NCI-H1092 (cell line): ENCODE measurements around the gene C3orf62.
"Not testable (repeated sequence)": the region's sequence is repeated elsewhere in the genome, so short reads cannot be mapped to it uniquely, and the experiment has no call there.

Source experiments
- DNase-seq: peaks from one replicate; lab custom pipeline; 2025; lab: John Stamatoyannopoulos, UW

C3orf62 gene

DNA sequence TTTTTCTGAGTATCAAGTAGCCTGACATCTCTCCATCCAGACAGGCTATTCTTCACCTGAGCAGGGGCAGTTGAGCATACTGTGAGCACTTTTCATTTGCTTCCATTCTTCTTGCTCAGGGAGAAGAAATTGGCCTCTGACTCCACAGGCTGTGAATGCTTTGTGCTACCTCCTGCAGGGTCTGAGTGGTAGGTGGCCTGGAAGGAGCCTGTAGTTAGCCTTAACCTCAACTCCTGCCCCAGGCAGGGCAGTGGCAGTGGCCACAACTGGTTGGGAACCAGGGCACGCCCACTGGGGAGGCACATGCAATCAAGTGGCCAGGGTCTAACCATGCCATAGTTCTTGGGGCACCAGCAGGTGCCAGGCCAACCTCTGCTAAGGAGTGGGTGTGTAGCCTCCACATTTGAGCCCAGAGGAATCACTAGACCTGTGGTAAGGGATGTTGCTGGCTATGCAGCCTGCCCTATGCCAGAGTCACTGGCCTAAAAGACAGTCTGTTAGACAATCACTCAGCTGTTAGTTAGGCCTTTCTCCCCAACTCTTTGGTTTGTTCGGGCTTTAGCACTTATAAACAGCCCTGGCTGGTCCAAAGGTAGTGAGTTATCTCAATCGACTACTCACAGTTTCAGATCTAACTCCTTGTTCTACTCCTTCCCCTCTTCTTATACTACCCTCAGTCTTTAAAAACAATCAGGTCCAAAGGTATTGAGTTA, 7.4 kb downstream of the C3orf62 start:
- DNase-seq: no peak

DNA sequence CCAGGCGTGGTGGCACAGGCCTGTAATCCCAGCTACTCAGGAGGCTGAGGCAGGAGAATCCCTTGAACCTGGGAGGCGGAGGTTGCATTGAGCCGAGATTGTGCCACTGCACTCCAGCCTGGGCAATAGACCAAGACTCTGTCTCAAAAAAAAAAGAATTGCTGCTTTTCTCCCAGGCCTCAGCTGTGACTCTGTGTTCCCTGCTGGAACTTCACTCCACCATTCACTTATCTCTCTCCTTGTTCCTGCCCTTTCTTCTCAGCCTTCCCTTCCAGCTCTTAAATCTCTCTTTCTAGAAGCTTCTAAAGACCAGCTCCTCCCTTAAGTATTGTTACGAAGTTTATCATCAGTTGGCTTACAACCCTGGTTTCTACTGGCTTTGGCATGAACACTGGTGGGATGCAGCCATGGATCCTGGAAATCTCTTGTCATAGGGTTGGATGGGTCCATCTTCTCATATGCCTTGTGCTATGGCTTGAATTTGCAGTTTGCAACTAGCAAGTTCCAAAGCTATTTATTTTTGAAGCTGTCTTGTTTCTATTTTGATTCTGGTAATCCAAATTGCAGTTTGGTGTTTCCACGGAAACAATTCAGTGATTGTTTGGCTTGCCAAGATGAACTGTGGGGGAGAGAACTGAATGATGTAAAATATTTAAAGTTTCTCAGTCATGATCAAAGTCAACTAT, 10.5 kb downstream of the C3orf62 start:
- no peak for DNase-seq

DNA sequence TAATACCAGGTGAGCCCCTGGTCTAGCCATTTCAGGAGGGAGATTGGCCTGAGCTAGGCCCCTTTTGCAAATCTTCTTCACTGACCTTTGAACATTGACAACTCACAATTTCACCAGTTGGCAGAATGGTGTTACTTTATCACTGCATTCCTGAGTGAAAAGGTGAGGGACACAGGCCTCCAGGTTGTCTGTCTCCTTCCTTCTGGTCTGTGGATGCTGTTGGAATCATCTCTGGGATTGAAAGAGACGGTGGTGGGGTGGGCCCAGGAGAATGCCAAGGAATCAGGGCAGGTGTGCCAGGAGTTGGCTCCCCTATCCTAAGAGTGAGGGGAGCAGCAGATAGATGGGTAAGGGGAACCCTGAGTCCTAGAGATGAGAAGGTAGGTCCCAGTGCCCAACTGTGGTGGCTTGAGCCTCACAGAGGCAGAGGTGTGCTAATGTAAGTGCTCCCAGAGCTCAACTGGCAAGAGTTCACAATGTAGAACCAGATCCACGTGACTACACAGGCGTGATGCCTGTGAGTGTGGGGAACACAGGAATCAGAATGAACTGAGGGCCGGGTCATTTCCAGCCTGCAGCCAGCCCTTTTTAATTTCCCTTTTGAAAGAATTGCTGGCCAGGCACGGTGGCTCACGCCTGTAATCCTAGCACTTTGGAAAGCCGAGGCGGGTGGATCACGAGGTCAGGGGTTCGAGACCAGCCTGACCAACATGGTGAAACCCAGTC, 11.2 kb downstream of the C3orf62 start:
- no peak for DNase-seq

DNA sequence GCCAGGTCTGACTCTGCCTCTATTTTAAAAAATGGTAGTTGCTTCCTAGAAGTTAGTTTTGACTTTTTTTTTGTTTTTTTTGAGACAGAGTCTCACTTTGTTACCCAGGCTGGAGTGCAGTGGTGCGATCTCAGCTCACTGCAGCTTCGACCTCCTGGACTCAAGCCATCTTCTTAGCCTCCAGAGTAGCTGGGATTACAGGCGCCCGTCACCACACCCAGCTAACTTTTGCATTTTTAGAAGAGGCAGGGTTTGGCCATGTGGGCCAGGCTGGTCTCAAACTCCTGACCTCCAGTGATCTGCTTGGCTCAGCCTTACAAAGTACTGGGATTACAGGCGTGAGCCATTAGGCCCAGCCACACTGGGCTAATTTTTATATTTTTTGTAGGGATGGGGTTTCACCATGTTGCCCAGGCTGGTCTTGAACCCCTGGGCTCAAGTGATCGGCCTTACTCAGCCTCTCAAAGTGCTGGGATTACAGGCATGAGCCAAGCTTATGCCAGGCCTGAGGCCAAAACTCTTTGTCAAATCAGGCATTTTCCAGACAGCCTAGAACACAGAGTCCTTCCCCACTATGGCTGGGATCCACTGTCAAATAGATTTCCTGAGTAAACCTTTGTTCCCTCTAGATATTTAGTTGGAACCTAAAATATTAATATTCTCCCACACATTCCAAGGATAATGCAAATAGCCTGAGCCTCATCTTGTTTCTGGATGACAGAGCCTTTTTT, 13.7 kb downstream of the C3orf62 start:
- DNase-seq: no peak

DNA sequence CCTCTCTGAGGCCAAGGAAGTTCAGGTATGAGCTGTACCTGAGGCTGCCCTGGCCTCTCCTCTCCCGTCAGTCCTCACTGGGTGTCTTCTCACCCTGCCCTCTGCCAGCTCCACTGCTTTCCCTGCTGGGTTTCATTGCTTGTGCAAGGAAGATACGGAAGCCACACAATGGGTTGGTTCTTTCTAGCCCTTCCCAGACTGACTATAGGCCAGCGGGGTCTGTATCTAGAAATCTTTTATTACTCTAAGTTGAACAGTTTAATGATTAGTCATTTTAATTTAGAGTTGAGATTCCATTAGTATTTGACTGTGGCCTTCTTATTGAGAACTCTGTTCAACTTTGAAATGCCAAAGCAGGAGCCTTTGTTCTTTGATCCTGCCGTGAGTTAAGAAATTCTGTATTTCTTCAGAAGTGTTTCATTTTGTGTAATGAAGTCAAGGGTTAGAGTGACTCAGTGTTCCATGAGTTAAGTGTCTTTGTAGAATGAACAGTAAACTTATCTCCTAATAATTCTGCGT, 16.2 kb downstream of the C3orf62 start:
- DNase-seq: no peak

DNA sequence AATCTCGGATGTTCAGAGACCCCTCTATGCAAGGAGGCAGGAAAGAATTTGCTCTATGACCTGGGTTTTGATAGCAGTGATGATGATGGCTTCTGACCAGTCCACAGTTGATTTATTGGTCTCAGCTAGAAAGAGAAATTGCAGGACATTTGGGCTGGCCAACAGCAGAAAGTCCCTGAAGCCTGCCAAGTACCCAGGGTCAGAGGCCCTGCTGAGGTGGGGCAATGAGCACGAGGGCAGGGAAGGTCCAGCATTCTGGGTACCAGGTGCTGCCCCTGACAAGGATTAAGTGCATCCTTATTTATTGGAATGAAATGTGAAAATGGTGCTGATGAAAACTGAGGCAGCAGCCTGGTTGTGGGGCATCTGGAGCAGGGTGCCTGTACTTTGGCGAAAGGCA, 19.8 kb downstream of the C3orf62 start:
- DNase-seq: no peak

DNA sequence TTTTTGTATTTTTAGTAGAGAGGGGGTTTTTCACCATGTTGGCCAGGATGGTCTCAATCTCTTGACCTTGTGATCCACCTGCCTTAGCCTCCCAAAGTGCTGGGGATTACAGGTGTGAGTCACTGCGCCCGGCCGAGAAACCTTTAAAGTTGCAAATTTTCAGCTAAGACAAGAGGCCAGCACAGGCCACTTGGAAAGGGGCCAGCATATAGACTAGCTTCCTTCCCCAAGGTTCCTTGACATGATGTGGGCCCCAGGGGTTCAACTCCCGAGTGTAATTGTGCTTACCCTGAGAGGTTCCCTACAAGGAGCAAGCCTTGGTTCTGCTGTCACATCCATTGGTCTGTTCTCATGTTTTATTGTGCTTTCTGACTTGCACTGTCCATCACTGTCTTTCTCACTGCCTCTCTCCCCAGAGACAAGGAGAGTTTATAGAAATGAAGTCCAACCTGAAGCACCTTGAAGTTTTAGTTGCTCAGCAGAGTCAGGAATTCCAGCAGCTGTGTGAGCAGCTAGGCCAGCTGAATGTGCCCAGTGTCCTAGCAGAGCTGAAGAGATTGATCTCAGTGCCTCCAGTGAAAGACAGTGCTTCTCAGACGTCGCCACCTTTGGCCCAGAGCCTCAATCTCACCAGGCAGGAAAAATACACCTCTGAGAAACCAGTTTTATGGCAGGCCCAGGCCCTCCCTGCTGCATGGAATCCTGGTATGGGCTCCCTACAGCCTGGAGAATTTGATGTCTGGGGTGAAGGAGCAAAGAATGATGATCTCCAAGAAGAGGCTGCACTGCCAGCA, 21.1 kb downstream of the C3orf62 start:
- no peak for DNase-seq

DNA sequence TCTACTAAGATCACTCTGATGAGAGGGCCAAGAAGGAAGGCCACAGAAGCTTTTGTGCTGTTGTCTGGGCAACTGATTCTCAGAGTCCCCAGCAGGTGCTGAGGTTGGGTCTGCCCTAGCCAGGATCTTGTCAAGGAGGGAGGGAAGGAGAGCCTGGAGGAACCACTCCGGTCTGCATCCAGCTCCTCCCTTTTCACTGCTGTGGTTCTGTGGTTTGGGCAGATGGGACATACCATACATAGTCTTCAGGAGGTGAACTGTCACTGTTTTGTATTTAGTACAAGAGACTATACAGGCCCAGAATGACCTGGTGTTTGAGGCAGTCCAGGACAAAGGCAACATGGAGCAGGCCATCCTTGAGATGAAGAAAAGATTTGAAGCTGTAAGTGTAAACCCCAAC, 21.9 kb downstream of the C3orf62 start:
- no peak for DNase-seq

DNA sequence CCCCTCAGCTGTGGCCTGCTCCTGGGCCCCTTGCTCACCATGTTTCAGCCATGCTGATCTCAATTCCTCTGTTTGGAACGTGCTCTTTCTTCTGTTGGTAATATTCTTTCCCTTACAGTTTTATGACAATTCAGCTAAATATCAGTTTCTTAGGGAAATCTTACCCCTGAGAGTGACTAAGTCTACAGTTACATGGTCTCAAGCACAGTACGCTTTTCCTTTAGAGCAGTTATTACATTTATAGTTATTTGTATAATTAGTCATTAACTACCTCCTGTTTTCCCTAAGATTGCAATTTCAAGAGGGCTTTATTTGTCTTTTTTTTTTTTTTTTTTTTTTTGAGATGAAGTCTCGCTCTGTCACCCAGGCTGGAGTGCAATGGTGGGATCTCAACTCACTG, 23.5 kb downstream of the C3orf62 start:
- DNase-seq: no peak

DNA sequence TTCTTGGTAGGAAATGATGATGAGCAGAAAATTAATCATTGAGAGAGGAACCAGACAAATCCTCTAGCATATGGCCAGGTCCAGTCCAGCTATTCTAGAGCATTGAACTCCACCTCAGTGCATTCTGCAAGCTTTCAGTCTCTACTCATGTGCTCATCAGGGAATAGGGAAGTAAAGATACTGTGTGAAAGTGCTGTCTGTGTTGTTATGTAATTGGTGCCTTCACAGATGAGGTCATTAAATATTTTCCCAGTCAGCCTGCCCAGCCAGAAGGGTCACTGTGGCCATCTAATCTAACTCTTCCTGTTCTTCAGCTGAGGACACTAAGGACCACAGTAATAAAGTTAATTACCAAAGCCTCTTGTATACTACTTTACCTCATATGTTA, 28.2 kb downstream of the C3orf62 start:
- DNase-seq: no peak

DNA sequence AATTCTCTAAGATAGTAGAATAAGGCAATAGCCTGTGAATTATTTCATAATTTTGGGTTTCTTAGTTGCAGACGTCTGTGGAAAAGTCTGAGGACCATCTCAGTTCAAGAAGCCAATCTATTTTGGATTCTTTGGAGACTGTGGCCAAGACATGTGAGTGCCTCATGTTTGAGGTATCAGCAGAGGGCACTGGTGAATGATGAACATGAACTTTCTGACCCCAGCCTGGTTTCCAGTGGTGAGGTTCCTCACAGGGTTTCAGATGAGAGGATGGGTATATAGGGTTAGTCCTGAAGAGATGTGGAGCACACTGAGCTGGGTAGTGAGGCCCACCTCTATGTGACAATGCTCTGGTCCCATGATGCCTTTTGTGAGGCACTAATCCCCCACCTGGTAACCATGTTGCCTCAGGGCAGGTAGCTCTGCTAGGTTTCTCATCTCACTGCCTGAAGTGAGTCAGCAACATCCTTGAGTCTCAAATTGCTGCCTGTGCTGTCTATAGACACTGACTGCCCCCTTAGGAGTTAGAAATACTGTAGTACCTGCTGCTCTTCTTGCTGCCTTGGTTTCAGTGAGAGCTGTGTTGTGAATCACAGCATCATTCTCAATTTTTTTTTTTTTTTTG, 32.3 kb downstream of the C3orf62 start:
- no peak for DNase-seq

DNA sequence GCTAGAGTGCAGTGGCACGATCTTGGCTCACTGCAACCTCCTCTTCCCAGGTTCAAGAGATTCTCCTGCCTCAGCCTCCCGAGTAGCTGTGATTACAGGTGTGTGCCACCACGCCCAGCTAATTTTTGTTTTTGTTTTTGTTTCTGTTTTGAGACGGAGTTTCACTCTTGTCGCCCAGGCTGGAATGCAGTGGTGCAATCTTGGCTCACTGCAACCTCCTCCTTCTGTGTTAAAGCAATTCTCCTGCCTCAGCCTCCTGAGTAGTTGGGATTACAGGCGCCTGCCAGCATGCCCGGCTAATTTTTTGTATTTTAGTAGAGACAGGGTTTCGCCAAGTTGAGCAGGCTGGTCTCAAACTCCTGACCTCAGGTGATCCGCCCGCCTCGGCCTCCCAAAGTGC, 36.9 kb downstream of the C3orf62 start:
- DNase-seq: not testable (repeated sequence)

DNA sequence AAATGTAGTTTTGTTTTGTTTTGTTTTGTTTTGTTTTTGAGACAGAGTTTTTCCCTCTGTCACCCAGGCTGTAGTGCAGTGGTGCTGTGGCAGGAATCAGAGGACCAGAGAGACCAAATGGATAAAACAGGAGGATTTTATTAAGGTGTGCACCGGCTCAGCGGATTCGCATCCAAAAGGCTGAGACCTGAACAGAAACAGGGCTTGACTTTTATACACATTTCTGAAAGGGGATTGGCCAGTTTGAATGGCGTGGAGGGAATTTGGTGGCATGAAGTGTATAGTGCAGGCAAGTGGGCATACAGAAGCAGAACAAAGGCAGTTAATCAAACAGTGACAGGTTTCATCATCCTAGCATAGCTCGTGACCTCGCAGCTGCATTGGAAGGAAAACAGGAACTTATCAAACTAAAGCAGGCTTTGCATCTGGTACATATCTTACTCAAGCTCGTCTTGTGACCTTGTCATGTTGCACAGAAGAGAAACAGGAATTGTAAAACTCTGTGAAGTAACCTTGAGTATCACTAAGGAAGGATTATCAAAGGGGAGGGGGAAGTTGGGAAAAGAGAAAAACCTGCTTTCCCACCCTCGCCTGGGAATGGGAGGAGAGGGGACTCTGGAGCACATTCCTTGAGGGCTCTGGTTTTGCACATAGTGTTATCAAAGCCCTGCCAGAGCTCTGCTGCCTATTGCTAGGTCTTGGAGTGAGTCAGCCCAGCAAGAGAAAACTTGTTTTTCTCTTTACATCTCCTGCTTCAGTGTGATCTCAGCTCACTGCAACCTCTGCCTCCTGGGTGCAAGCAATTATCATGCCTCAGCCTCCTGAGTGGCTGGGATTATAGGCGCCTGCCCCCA, 38.5 kb downstream of the C3orf62 start:
- DNase-seq: no peak

DNA sequence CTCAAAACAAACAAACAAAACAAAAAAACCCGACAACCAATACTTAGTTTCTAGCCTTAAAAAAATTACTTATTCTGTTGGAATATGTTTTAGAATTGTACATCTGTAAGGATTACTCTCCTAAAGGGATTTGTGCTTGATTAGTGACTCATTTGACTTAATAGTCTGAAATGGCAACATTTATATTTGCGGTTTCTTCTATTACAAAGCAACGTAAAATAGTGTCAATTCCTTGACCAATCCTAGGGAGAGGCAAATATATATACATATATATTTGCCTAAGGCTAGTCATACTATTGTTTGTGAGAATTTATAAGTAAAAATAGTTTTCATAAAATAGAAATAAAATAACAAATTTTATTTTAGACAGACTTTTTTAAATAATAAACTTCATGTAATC, 39.7 kb downstream of the C3orf62 start:
- no peak for DNase-seq

DNA sequence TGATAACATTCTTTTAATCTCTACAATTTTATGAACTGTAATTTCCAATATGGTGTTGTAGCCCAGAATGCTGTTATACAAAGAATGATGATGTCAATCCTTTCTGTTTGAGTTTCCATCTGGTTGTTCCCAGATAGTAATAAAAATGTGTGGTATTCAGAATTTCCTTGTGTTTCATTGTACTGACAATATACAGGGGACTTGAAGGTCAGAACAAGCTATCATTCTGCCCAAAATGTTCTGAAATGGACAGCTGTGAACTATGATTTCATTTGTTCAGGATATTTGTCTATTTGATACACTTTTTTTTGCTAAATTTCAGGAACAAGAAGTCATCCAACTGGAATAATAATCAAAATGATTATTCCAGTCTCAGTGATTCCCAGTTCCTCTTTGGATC, 40.8 kb downstream of the C3orf62 start:
- DNase-seq: no peak

DNA sequence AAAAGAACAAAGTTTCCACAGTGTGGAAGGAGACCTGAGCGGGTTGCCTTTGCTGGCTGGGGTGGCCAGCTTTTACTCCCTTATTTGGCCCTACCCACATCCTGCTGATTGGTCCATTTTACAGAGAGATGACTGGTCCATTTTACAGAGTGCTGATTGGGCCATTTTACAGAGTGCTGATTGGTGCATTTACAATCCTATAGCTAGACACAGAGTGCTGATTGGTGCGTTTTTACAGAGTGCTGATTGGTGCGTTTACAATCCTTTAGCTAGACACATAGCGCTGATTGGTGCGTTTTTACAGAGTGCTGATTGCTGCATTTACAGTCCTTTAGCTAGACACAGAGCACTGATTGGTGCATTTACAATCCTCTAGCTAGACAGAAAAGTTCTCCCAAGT, 48.2 kb downstream of the C3orf62 start:
- DNase-seq: not testable (repeated sequence)

DNA sequence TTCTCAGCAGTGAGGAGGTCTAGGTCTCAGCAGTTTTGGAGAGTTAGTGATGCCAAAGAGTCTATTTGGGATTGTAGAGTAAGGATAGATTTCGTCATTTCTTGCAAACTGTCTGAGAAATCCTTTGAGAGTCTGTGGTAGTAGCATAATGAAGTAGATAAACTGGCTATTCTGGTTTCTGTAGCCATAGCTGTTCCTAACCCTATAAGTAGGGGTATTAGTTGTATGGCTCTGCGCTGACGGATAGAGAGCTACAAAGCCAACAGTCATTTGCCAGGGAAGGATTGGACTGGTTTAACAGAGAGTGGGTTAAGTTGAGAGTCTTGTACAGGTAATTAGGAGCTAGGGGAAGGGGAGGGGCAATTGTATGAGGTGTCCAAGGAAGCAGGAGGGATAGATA, 55.0 kb downstream of the C3orf62 start:
- DNase-seq: no peak

DNA sequence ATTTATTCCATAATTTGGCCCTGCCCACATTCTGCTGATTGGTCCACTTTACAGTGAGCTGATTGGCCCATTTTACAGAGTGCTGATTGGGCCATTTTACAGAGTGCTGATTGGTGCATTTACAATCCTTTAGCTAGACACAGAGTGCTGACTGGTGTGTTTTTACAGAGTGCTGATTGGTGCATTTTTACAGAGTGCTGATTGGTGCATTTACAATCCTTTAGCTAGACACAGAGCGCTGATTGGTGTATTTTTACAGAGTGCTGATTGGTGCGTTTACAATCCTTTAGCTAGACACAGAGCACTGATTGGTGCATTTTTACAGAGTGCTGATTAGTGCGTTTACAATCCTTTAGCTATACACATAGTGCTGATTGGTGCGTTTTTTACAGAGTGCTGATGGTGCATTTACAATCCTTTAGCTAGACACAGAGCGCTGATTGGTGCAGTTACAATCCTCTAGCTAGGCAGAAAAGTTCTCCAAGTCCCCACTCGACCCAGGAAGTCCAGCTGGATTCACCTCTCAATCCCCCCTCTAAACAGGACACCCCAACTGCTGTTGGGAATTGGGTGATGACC, 56.0 kb downstream of the C3orf62 start:
- DNase-seq: not testable (repeated sequence)

DNA sequence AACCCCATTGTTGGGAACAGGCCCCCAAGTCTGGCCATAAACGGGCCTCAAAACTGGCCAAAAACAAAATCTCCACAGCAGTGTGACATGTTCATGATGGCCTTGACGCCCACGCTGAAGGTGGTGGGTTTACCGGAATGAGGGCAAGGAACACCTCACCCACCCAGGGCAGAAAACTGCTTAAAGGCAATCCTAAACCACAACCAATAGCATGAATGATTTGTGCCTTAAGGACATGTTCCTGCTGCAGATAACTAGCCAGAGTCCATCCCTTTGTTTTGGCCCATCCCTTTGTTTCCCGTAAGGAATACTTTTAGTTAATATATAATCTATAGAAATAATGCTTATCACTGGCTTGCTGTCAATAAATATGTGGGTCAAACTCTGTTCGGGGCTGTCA, 57.9 kb downstream of the C3orf62 start:
- DNase-seq: no peak
